Stimulated activated CD8-positive, alpha-beta memory T cell treated with anti-CD3 and anti-CD28 coated beads, Interleukin-7, amount 100 ng/mL, for 24 hours (primary cell): ENCODE data around the gene C1QB.
"Not testable (repeated sequence)": the region's sequence is repeated elsewhere in the genome, so short reads cannot be mapped to it uniquely, and the experiment has no call there.

ENCODE experiments used
- DNase-seq: peaks from one replicate; pipeline ENCODE4 v3.0.0-alpha.2; 2020; ENCODE audit warnings: low read depth

Gene C1QB

GRCh38 chr1:22696610-22697009 lies 43.6 kb downstream of the C1QB start:
- no peak for DNase-seq

- DNase-seq: no peak
Observed at GRCh38 chr1:22697980-22698379, 44.9 kb downstream of the C1QB start.

GRCh38 chr1:22699681-22700520 lies 46.9 kb downstream of the C1QB start:
- DNase-seq: no peak

GRCh38 chr1:22702296-22703085 lies 49.5 kb downstream of the C1QB start:
- no peak for DNase-seq

- DNase-seq: peak; percentile 63
Observed at GRCh38 chr1:22704440-22705067, 51.5 kb downstream of the C1QB start.

DNA sequence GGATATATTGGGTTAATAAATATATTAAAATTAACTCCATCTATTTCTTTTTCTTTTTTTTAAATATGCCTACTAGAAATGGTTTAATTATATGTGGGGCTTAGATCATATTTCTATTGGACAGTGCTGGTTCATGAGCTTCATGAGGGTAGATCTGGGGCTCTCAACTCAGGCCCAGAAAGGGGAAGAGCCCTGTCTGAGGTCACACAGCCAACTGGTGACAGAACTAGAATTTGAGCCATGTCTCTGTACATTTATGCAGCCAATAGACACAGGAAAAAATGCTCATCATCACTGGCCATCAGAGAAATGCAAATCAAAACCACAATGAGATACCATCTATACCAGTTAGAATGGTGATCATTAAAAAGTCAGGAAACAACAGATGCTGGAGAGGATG lies 52.5 kb downstream of the C1QB start:
- no peak for DNase-seq

- not testable (repeated sequence) for DNase-seq
Observed at GRCh38 chr1:22706100-22706499, 53.1 kb downstream of the C1QB start.

DNA sequence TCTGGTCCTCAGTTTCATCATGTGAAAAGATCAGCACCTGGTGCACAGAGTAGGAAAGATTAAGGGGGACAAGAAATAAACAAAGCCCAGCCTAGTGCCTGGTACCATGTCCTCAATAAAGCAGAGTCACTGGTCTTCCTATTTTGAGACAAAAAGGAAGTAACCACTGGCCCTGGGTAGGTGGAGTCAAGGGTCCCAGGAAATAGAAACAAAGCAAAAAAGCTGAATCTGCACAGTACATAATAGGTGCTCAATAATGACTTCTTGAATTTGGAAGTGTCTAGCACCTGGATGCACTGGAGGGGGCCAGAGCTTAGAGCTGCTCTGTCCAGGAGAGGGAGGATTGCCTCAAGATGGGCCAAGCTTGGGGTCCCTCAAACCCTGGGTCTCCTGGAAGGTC lies 55.7 kb downstream of the C1QB start:
- DNase-seq: no peak

GRCh38 chr1:22709227-22709626 lies 56.2 kb downstream of the C1QB start:
- no peak for DNase-seq

DNA sequence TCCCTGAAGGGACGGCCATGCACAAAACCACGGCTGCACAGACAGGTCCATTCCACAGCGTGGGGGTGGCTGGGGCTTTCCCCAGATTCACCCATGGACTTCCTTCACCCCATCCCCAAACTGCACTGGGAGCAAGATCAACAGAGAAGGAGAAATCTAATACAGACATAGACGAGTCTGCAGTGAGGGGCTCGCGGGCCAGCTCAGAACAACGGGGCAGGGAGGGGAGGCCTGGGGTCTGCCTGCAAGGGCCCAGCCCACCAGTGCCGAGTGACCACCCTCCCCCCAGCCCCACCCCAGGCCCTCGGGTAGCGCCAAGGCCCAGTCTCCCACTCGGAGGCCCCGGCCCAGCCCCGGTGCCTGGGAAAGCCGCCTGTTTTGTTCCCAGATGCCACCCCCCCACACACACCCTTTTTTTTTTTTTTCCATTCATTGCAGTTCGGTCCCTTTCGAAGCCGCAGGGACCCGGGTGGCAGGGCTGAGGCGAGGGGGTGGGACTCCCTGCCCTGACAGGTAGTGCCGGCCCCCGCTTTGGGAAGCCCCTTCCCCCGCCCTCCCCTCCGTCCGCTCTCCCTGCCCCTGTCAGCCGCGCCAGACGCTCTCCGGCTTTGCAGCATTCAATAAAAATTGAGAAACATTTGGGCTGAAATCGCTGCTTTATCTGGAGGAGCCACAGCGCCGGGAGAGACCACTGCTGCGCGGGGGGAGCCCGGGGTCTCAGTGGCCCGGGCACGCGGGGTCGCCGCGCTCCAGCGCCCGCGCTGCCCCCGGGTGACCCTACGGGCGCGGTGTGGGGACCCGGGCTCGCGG lies 57.1 kb downstream of the C1QB start:
- DNase-seq: no peak

- DNase-seq: no peak
Observed at GRCh38 chr1:22710701-22711049, 57.6 kb downstream of the C1QB start, which contains the start of gene EPHB2. Gene EPHB2, plus strand, starts transcription at chr1:22710839. Its CDS starts 144 bp downstream, at chr1:22710983.

GRCh38 chr1:22711071-22711470 lies 58.0 kb downstream of the C1QB start:
- no peak for DNase-seq
